ENCODE measurements around the gene IRS1. TPM values are rescaled to one million over a fixed set of nuclear protein-coding genes. Genes with fewer than 3 reads are reported as not detected.
"Not testable (repeated sequence)": the region's sequence is repeated elsewhere in the genome, so short reads cannot be mapped to it uniquely, and the experiment has no call there.

The IRS1 gene
- 2.2 and 2.5 TPM in 2 replicates for polyA plus RNA-seq (2014; cell fraction: cytosol; rRNA removed)
- polyA plus RNA-seq (2014; cell fraction: nucleus; rRNA removed) = 0.96 and 1.3 TPM in 2 replicates

GRCh38 chr2:226799211-226799975 is at the start of gene IRS1:
TSS of gene IRS1 (minus strand) at chr2:226799820. CDS start at chr2:226798738, 1,082 bp downstream.
- DNase-seq (ENCODE audit: low spot score) = peak; percentile 58

GRCh38 chr2:226849349-226849748 is 49.7 kb upstream of the IRS1 start:
- no peak for DNase-seq (ENCODE audit: low spot score)

DNA sequence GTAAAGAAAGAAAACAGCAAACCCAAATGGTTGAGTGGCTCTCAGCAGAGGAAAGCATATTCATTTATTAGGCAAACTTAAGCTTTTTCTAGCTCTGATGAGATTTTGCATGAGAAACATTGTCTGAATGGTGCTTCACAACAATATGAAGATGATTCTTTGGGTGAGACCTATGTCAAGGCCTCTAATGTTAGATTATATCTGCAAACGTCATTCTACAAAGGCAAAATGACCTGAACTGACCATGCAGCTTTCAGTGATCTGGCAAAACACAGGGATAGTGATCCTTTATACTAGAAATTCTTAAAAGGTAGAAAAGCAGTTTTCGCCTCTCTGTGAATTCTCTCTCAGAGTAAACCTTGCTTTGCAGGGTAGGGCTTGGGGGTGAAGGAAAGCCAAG is 47.9 kb upstream of the IRS1 start:
- no peak for DNase-seq (ENCODE audit: low spot score)

DNA sequence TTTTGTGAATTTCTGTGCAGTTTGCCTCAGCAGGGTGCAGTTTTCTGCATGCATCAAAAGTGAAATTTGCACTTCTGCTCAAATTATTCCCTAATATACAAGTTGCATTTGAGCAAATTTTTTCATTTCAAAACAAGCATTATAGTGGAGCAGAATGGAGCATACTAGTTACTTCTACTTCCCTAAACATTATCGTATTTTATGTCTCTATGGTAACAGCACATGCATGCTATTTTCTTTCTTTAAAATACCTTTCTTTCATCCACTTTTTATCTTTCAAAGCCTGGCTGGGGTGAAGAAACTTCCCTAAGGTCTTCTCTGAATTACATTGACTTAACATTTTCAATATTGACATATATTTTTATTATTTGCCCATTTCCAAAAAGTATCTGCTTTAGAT is 47.5 kb upstream of the IRS1 start:
- DNase-seq (ENCODE audit: low spot score) = no peak

DNA sequence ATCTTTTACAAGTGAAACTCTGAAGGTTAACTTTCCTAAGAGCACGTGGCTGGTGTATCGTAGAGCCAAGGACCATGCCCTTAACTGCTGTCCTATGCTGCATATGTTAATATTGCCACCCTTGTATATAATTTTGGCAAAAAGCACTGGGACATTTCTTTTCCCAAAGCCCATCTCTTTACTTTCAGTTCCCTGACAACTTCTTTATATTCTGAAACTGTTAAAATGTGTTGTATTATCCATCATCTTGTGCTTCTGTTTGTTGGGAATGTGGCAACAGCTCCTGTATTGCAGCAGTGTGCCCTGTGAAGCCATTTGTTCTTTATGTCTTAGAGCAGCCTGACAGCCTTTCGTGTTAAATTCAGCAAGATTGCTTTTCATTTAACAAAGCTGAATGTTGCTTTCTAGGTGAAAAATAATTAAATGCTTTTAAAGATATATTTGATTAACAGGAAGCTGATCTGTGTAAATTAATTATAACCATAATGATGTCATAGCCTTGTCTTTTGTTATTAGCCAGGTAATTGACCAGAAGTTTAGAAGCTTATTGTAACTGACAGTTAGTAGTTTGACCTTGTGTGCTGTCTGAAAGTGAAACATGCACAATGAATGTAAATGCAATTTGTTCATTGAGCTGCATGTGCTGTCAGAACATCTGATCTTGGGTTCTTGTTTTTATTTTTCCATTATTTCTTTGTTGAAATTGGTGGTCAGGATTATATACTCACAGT is 45.9 kb upstream of the IRS1 start:
- no peak for DNase-seq (ENCODE audit: low spot score)

DNA sequence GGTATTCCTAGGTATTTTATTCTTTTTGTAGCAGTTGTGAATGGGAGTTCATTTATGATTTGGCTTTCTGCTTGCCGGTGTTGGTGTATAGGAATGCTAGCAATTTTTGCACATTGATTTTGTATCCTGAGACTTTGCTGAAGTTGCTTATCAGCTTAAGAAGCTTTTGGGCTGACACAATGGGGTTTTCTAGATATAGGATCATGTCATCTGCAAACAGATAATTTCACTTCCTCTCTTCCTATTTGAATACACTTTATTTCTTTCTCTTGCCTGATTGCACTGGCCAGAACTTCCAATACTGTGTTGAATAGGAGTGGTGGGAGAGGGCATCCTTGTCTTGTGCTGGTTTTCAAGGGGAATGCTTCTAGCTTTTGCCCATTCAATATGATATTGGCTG is 43.4 kb upstream of the IRS1 start:
- not testable (repeated sequence) for DNase-seq (ENCODE audit: low spot score)

GRCh38 chr2:226839951-226840350 is 40.3 kb upstream of the IRS1 start:
- DNase-seq (ENCODE audit: low spot score) = no peak

GRCh38 chr2:226839161-226839560 is 39.5 kb upstream of the IRS1 start:
- no peak for DNase-seq (ENCODE audit: low spot score)

- DNase-seq (ENCODE audit: low spot score) = no peak
Observed at GRCh38 chr2:226838722-226839121, 39.1 kb upstream of the IRS1 start.

DNA sequence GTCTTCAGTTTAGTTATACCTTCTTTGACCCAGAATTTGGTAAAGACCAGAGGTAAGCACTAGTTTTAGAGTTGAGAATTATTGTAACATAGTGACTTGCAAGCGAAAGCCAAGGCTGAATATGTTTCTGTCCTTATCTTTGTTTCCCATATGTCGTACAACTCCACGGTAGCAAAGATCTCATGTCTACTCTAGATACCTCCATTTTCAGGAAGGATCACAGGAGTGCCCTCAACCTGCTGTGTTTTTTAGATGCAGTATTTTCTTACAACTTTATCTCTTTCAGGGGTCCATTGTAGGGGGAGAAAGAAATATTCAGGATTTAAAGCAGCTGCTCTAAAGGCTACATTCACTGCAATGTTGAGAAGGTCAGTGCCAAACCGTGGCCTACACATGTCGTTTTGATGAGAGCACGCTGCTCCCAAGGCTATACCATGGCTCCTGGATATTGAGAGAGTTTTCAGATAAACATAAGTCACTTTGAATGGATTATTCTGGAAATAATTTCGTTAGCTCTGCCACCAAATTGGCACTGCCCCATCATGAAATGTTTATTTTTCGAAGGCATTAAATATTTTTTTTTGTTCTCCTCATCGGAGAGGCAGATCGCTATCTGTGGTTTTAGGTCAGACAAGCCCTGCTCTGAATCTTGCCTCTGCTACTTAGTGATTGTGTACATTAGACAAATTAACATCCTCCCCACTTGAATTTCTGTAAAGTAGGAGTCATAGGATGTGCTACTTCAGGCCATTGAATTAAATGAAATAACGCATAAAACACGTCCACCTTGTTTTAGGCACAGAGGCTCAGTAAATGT is 38.4 kb upstream of the IRS1 start:
- no peak for DNase-seq (ENCODE audit: low spot score)

DNA sequence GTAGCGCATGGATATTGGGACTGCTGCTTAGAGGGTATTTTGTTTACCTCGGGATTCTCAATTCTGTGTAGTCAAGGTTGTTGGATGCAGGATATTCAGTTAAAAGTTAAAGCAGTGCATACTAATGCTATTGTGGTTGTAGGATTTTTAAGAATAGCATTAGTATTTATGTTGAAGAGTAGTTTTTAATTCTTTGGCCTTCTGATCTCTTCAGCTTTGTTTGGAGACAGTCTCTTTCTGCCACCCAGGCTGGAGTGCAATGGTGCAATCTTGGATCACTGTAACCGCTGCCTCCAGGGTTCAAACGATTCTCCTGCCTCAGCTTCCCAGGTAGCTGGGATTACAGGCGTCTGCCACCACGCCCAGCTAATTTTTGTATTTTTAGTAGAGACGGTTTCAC is 37.7 kb upstream of the IRS1 start:
- no peak for DNase-seq (ENCODE audit: low spot score)

DNA sequence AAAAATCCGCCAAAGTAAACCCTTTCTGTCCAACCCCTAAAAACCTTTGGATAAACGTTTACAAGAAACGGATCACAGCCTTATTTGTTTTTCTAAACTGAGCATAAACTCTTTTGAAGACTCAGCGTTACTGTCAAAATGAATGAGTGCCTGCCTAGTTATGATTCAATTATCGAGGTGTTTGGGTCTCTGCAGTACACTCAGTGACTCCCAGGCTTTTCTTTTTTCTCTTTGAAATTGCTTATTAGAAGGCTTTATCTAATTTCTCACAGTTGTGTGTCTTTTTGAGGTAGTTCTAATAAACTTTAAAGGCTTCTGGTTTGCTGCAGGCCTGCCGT is 36.9 kb upstream of the IRS1 start:
- DNase-seq (ENCODE audit: low spot score) = peak; percentile 56

- DNase-seq (ENCODE audit: low spot score) = peak; percentile 92
Observed at GRCh38 chr2:226835796-226836547, 36.4 kb upstream of the IRS1 start, which contains the start of gene RHBDD1. TSS of gene RHBDD1 (plus strand) at chr2:226836054. CDS start at chr2:226864694, 28,640 bp downstream.

- no peak for DNase-seq (ENCODE audit: low spot score)
Observed at GRCh38 chr2:226835420-226835795, 35.8 kb upstream of the IRS1 start.

DNA sequence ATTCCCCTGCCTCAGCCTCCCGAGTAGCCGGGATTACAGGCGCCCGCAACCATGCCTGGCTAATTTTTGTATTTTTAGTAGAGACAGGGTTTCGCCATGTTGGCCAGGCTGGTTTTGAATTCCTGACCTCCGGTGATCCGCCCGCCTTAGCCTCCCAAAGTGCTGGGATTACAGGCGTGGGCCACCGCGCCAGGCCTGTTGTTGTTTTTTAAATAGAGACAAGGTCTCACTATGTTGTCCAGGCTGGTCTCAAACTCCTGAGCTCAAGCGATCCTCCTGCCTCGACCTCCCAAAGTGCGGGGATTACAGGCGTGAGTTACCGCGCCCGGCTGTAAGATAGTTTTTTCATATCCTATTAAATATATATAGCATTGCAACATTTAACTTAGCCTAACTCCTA is 35.3 kb upstream of the IRS1 start:
- not testable (repeated sequence) for DNase-seq (ENCODE audit: low spot score)

DNA sequence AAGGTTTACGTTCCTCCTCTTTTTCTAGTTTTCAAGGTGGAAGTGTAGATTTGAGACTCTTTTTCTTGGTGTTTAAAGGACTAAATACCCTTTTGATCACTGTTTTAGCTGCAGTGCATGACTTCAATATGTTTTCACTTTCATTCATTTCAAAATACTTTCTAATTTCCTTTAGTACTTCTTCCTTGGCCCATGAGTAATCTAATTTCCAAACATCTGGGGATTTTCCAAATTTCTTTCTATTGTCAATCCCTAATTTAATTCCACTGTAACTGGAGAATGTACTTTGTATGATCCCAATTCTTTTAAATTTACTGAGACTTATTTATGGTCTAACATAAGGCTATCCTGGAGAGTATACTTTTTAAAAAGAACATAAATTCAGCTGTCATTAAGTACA is 32.4 kb upstream of the IRS1 start:
- peak; percentile 44 for DNase-seq (ENCODE audit: low spot score)

- no peak for DNase-seq (ENCODE audit: low spot score)
Observed at GRCh38 chr2:226831266-226831665, 31.6 kb upstream of the IRS1 start.

DNA sequence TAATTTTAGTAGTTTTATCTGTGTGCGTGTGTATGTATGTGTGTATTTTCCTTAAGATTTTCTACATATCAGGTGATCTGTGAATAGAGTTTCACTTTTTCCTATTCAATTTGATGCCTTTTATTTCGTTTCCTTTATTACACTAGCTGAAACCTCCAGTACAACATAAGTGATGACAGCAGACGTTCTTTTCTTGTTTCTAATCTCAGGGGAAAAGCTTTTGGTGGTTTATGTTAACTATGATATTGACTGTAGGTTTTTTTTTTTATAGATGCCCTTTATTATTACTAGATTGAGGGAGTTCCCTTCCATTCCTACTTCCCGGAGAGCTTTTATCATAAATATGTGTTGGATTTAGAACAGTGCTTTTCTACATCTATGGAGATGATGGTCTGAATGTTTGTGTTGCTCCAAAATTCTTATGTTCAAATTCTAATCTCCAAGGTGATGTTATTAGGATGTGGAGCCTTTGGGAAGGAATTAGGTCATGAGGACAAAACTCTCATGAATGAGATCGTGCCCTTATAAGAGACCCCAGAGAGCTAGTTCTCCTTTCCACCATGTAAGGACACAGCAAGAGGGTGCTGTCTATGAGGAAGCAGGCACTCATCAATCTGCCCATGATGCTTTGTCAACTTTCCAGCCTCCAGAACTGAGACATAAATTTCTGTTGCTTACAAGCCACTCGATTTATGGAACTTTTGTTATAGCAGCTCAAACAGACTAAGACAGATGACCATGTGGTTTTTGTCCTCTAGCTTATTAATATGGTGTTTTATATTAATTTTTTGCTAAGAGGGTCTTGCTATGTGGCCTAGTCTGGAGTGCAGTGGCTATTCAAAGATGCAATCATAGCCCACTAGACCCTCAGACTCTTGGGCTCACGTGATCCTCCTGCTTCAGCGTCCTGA is 30.4 kb upstream of the IRS1 start:
- DNase-seq (ENCODE audit: low spot score) = no peak

DNA sequence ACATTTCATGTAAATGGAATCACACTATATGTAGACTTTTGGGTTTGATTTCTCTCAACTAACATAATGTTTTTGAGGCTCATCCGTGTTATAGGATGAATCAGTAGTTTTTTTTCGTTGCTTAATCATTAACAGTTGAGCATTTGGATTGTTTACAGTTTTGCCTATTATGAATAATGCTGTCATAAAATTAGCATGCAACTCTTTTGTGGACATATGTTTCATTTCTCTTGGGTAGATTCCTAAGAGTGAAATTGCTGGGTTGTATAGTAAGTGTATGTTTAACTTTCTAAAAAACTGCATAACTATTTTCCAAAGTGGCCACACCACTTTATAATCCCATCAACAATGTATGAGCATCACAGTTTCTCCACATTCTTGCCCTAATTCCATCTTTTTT is 28.6 kb upstream of the IRS1 start:
- no peak for DNase-seq (ENCODE audit: low spot score)

DNA sequence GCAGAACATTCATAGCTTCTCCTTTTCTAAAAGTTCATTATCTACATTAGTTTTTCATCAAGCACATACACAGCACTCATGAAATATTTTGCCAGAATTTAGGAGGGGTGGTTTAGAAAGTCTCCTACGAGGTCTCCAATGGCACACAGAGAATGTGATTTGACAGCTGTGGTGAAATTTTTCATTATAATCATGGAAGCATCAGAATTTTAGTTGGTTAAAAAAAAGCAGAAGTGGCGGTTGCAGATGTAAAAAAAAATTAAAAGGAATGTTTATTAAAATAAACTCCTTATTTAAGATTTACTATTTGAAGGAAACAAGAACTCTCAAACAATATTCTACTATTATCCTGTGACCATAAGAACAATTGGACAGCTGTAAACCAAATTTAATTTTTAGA is 25.4 kb upstream of the IRS1 start:
- no peak for DNase-seq (ENCODE audit: low spot score)
